HL-60/S4 treated with phorbol 12-myristate 13-acetate at 8.2 ng/mL for 4 days and 3 days (cell line): Measurements from ENCODE around the gene SLC40A1.

Experiments
- in situ Hi-C: fragments of 300-500 bp; cut with MboI; formaldehyde crosslinking; loops from 2 replicates; pipeline ENCODE4 v1.15.0; 2022; ENCODE audit warnings: low sequenced_read_pairs

SLC40A1 gene

DNA sequence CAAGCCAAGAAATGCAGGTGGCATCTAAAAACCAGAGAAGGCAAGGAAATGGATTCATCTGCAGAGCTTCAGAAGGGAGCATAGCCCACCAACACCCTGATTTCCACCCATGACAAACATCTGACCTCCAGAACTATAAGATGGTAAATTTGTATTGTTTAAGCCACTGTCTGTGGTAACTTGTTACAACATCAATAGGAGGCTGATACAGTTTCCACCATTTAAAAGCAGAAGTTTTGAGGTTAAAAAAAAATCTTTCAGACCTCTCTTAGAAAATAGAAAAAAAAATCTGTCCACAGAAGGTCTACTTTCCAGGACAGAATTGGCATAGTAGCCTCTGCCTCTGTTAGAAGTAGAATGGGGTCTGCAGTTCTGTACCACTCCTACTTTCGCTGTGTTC, 37.2 kb downstream of the SLC40A1 start:
- in situ Hi-C loops, result no loop called here

DNA sequence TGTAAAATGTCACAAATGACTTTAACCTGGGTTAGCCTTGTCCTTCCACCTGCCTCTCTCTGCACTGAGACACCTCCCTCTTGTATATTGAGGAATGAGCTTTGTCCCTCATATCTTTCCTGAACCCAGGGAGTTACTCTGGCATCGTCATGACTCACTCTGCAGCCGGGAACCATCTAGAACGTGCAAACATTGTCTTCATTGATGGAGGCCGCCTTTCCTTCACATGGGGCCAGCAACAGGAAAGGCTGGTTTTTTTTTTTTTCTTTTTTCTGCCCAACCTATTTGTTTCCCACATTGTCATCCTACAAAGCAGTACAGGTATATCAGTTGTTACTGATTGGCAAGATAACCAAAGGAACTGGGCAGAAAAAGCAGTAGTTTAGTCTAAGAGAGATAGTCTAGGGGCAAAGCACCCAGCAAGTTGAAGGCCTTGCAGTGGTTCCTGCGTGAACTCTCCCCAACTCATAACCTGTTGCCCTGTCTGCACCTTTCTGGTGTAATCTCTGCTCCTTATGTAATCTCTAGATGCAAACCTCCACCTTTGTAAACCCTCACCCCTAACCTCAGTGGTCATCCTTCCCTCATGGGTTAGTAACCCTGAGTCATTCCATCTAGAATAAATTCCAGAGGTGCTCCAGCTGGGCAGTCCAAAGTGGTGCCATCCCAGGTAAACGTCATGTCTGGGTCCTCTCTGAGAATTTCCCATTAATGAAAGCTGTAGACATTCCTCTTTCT, 38.3 kb downstream of the SLC40A1 start:
- in situ Hi-C loops, result no loop called here

DNA sequence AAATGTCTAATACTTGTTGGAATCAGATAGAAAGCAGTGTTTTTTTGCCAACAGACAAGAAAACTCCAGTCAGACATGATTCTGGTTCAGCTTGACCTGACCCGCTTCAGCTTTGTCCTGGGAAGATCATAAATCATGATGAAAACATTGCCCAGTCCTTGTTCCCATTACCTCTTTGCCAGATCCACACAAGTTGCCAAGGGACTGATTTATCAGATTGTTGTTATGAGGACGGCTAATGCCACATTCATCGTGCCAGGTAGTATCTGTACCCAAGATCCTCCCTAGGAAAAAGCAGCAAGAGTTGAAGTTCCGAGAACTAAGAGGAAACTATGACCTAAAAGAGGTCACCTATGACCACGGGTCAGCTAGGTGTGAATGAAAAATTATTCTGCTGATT, 39.0 kb downstream of the SLC40A1 start:
- in situ Hi-C loops, result no loop called here

DNA sequence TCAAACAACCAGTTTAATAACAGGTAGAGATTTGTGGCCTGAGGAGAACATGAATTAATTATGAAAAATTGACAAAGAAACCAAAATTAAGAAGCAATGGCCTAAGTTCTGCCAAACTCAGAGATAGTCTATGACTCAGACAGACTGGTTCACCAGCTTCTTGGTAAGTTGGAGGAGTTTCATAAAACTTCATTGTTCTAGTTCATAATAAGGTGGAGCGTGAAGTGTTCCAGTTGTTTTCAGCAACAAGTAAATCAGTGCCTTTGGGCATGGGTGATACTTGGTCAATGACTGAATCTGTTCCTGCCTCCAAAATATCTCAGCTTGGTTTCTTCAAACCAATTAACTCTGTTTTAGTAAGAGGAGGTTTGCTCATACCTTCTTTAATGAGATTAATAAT, 40.0 kb downstream of the SLC40A1 start:
- in situ Hi-C loops, result no loop called here

DNA sequence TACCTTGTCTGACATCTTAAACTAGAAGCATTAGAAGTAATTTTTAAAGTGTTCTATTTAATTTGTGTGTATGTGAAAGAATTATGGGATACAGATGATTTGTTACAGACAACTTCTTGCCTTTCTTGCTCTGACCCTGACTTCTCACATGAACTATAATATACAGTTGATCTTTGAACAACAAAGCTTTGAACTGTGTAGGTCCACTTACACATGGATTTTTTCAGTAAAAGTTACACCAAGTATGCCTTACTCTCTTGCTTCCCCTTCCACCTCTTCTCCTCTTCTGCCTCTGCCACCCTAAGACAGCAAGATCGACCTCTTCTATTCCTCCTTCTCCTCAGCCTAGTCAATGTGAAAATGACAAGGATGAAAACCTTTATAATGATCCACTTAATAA, 42.2 kb downstream of the SLC40A1 start:
- in situ Hi-C loops, result no loop called here

DNA sequence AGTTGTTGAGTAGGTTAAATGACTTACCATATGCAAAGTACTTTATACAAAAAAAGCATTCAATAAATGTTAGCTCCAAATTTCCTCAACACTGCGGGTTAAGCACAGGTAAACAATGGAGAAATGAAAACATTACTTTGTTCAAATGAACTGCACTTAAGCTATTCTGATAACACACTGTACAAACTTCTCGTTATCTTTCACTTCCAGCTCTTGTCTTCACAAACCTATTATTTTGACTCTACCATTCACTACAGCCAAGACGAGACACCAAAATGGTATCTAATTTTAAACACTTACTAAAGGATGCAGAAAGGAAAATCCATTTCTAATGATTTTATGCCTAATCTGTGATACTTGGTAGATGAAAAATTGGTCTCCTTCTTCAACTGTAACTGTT, 43.8 kb downstream of the SLC40A1 start:
- in situ Hi-C loops, result no loop called here

DNA sequence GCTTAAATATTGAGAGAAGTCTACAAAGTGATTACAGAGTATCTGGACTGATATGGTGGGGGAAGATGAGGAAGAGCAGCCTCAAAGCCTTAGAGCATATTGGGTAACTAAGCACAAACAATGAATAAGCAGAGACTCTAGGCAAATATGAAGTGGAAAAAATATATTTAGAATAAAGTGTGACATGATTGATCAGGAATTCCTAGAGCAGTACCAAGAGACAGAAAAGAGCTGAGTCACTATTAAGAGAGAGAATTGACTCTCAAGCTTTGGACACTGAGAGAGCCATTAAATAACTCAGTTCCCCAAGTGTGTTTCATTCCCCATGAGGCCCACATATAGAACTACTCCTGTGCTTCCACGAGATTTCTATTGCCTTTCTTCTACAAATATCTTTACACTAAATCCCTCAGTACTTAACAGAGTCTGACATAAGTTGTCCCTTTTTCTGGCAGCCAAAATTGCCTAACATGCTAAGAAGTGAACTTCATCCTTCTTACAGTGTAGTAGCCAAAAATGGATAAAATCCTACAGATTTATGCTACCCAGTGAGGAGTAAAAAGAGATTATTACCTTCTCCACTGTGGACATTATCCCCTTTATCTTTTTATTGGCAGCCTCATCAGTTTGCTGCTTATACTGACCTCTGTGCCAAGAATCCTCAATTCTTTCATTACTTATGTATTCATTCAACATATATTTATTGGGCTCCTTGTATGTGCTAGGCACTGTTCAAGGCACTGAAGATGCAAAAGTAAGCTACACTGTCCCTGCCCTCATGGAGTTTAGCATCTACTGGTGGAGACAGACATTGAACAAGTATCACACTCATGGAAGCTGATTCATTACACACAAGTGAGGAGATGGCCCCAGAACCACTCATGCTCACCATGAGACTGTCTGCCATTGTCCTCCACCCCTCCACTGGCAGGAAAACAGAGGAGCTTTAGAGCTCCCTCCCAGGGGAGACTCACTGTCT, 45.4 kb downstream of the SLC40A1 start:
- in situ Hi-C loops, result no loop called here

DNA sequence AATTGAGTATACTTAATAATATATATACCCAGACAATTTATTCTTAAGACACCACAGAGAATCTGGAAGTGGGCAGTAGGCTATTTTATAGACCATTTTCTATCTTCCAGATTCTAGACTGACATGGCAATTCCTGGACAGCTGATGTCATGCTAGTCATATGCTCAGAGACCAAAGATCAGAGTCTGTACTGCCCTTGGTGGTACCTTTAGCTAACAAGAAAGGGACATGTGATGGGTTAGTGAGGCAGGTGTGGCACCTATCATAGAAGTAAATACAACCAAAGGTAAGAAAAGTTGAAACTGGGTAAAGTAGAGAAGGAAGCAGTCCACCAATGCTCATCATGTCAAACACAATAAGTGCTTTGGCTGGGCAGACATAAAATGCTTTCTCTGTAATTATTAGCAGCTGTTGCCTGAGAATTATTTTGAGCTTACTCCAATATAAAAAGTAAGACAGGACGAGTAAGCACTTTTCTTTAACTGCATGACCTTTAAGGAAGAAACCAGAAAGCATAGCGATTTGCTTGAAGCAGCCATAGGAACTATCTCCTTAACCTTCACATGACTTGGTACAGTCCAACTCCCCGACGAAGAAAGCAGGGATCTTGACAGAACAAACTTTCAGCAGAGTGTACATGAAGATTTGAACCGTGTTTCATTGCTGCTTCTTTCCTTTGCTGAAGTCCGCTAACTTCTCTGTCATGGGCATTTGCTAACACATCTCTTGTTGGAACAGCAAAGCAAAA, 47.1 kb downstream of the SLC40A1 start:
- in situ Hi-C loops, result no loop called here

DNA sequence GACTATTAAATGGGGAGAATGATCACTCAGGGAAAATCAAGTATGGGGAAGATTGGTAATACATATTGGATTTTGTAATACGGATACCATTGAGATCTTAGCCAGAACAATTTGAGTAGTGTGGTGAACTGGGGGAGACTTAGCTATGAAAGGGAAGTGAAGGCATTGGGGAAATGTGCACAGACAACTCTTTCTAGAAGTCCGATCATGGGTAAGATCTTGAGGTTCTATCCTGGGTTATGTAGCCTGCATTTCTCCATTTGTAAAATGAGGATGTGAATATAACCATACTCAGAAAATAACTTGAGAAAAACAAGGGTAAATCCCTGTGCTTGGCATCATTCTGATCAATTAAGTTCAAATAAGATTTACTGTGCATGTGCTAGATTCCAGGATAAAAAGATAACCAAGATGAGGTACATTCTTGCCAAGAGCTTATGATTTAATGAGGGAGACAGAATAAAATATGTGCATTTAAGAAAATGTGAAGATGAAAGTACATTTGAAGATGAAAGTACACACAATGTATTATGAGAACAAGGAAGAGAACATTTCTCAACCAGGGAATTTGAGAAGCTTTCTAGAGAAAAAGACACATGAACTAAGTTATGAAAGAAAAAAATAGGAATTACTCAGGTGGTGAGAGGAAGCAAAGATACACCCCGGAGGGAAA, 49.5 kb downstream of the SLC40A1 start:
- in situ Hi-C loops, result no loop called here

DNA sequence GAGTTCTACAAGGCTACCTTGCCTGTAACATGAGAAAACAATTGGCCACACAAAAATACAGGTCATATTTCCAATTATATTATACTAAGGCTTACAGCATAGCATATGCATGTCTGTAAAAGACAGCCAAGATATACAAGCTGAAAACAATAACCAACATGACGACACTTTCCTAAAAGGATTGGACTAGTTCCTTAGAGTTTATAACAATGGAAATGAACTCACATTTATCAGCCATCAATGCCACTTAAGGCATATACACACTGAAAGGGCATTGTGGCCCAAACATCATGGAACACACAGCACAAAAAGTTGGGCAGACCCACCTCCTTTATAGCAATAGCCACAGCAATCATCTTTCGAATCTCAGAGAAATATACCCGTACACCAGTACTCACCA, 52.0 kb downstream of the SLC40A1 start:
- in situ Hi-C loops, result no loop called here

DNA sequence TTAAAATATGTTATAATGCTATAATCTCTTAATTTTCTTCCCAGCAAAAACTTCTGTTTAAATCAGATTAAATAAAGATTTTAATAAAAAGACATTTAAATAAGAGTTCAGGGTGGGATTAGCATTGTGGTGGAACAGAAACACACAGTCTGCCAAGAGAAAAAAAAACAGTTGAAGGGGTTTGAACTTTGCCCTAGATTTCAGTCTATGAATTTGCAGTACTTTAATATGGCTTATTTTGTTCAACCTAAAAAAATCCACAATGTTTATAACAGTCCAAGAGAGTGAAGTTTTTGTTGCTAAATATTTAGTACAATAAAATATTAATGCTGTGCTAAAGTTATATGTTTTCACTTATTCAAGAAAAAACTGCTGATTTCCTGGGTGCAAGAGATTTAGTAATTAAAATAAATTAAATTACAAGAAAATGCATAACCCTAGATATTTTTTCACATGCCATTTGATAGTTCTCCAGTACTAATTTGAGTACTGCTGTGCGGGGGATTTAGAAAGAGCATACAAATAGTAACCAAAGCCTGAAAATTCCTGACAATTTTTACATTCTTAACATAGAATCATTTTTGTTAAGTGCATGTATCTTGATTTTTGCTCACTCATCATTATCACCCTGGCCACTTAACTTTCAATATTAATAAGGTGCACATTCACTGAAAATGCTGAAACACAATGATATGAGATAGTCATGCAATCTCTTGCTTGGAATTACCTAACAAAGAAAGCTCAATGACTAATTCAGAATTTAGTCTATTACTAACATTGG, 52.6 kb downstream of the SLC40A1 start:
- in situ Hi-C loops, result no loop called here

DNA sequence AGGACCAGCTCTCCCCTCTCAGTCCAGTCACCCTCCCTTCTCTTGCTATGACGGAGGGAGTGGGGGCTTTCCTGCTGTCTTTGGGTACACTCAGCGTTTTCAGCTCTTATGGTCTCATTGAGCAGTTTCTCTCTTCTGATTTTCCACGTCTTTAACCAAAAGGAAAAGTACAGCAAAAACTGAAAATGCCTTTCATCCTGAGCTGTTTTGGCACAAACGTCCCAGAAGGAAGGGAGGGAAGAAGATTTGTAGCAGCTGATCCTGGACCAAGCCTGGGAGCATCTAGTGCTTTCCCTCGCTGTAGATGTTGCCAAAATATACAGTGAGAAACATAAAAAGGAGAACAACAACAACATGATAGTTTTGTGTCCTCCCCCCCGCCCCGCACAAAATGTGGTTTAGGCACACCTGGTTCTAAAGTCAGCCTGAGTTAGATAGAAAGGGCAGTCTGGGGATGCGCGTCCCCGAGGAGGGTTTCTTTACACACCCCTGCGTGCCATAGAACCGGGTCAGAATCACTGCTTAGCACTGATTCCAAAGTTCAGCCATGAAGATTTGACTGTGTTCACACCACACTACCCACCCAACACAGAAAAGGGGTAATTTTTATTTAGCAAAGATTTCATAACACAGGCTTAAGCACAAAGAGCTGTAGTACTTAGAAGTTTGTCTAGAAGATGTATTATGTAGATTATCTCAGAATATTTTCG, 53.4 kb downstream of the SLC40A1 start:
- in situ Hi-C loops, result no loop called here

DNA sequence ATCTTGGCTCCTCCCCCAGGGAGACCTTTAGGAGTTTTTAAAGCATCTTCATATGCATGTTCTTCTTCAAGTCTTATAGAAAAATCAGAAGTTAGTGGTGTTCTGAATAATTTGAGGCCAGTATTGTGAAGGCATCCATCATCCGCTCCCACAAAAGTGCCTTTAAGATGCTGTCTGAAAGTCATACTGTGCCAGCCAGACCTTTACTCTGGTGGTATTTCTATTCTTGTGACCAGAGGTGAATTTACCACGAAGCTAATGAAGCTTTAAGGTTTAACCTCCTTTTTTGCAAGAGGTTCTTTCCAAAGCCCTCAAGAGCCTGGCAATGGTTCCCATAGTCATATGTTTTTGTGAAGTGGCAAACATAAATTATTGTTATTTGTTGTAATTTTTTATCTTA, 54.3 kb downstream of the SLC40A1 start:
- in situ Hi-C loops, result no loop called here

DNA sequence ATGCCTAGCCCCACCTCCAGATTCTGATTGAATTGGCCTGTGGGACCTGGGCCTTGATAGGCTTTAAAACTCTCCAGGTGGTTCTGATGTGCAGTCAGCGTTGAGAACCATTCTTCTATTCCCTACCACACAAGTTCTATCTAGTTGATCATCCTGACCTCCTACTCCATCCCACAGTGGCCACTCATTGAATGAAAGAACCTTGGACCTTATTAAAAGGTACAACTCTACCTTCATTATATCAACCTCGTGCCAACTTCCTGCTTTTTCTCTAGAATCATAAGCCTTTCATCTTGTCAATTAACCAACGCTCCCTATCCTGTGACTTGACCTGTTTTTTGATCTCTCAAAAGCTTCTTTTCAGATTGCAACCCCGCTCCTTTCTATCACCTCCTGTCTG, 55.8 kb downstream of the SLC40A1 start:
- in situ Hi-C loops, result no loop called here

DNA sequence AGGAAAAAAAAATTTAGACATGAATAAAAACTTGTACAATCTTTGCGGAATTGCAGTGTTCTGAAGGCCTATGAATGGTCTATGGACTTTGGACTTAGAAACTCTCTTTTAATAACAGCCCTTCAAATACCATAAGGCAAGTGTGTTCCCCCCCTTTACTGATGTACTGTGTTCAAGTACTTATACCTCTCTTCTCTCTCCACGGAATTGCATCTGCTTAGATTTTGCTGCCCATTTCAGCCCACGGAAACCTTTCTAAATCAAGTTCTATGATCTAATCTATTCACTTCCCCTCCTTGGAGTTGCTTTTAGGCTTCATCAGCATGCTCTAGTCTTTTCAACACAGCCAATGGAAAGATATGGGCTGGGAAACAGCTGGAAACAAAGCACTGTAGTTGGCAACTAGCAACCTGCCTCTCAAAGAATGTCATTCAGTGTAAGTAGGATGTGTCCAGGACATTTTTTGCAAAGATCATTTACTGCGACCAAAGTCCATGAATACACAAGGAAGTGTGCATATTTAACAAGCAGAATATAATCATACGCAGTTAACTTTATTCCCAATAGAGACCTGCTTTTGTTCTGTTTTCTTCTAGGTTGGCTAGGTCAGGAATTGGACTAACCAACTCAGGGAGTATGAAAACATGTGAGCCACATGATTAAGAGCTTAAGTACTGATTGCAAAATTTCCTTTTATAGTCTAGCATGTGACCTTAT, 58.0 kb downstream of the SLC40A1 start:
- in situ Hi-C loops, result no loop called here

DNA sequence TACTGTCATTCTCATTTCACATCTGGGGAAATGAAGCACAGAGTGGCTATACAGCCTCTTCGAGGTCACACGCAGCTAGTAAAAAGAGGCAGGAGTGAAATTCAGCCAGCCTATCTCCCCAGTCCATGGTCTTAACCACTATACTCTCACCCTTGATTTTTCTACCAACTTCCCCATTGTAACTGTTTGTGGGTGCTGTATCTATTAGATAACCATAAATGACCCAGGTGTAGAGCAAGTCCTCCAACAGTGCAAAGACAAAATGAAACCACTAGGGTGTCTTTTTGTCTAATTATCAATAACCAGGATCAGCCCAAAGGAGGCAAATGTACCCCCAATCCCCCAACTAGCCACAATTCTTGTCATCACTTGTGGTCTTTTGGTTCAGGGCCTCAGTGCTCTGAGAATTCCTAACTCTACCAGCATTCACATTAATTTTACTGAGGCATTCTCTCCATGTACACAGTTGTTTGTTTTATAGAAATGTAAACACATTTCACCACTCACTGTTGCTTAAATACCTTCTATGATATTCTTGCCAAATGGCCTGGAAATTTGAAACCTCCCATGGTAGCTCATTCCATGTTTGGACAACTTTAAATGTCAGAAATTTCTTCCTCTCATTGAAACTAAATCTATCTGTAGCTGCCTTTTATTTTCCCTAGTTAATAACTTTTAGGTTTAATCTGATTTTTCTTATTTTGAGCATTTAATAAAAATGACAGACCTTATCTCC, 58.7 kb downstream of the SLC40A1 start:
- in situ Hi-C loops, result no loop called here

DNA sequence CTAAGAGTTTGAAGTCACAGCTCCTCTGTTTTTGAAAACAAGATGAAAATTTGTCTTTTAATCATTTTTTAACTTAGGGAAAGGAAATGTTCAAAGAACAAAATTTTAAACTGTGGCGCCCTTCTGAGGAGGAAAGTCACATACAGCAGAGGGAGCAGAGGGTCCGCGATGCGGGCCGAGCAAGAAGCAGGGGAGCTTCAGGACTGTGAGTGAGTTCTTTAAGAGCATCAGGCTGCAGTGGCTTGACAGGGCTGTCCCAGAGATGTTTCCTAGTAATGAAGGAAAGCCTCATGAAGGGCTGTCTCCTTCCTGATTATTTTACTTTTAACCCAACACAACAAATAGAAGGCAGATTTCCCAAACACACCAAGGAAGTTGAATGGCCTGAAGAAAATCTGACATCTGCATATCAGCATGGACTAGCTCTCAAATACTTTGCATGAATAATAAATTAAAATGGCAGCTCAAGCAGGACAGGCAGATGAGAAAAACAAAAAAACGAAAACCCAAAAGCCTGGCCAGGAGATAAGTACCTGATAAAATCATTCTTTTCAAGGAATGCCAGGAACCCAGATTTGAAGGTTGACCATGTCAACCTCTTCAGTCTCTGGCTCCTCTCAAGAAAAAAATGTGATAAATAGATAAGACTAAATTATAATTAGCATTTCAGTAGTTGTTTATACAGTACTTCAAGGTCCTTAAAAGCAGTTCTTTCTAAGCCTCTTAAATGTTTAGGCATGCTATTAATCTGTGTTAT, 60.8 kb downstream of the SLC40A1 start:
- in situ Hi-C loops, result no loop called here
